Measurements from ENCODE around the gene EFHC1.

The EFHC1 gene

GRCh38 chr6:52517502-52518278 lies 97.5 kb downstream of the EFHC1 start:
- peaks cover 37% of the 10 kb centered on the region for H3K4me1 ChIP-seq (ENCODE audit: insufficient read depth, low read length)
- peaks cover 15% of the 10 kb centered on the region for H3K36me3 ChIP-seq (ENCODE audit: insufficient read depth, low read length)
- peak overlapping the region; percentile 31 for H3K9ac ChIP-seq (ENCODE audit: low read depth, low read length)

GRCh38 chr6:52518279-52518945 lies 98.3 kb downstream of the EFHC1 start:
- peaks cover 9% of the 10 kb centered on the region for H3K36me3 ChIP-seq (ENCODE audit: insufficient read depth, low read length)
- peak overlapping the region; percentile 31; the same call in 1 of the 2 replicates for H3K9ac ChIP-seq (ENCODE audit: low read depth, low read length)
- H3K9me3 ChIP-seq (ENCODE audit: control insufficient read depth, insufficient read depth, low read length): no peaks in the 10 kb centered on the region
- peaks cover 35% of the 10 kb centered on the region for H3K4me1 ChIP-seq (ENCODE audit: insufficient read depth, low read length)

More at GRCh38 chr6:52517502-52518278, 97.5 kb downstream of the EFHC1 start:
- H3K9me3 ChIP-seq (ENCODE audit: control insufficient read depth, insufficient read depth, low read length): no peaks in the 10 kb centered on the region

- Histone ChIP-seq H3K9me3 (ENCODE audit: control insufficient read depth, insufficient read depth, low read length) (no peaks in the 10 kb centered on the region), H3K4me1 (ENCODE audit: insufficient read depth, low read length) (peaks cover 37% of the 10 kb centered on the region), H3K9ac (ENCODE audit: low read depth, low read length) (no peak overlapping the region), H3K36me3 (ENCODE audit: insufficient read depth, low read length) (peaks cover 9% of the 10 kb centered on the region)
Measured at GRCh38 chr6:52519618-52520017, 99.5 kb downstream of the EFHC1 start.

GRCh38 chr6:52522151-52522626 lies 102.0 kb downstream of the EFHC1 start:
- H3K9ac ChIP-seq (ENCODE audit: low read depth, low read length): no peak overlapping the region
- H3K9me3 ChIP-seq (ENCODE audit: control insufficient read depth, insufficient read depth, low read length): no peaks in the 10 kb centered on the region
- peaks cover 29% of the 10 kb centered on the region for H3K4me1 ChIP-seq (ENCODE audit: insufficient read depth, low read length)
- H3K36me3 ChIP-seq (ENCODE audit: insufficient read depth, low read length): 0 out of 2 replicates have a peak, but pooled peaks cover 2% of the 10 kb centered on the region

GRCh38 chr6:52522655-52523054 lies 102.5 kb downstream of the EFHC1 start:
- Histone ChIP-seq H3K9me3 (ENCODE audit: control insufficient read depth, insufficient read depth, low read length) (no peaks in the 10 kb centered on the region), H3K9ac (ENCODE audit: low read depth, low read length) (no peak overlapping the region), H3K36me3 (ENCODE audit: insufficient read depth, low read length) (0 out of 2 replicates have a peak, but pooled peaks cover 2% of the 10 kb centered on the region), H3K4me1 (ENCODE audit: insufficient read depth, low read length) (peaks cover 26% of the 10 kb centered on the region)

- H3K9me3 ChIP-seq (ENCODE audit: control insufficient read depth, insufficient read depth, low read length): no peaks in the 10 kb centered on the region
- H3K4me1 ChIP-seq (ENCODE audit: insufficient read depth, low read length): peaks cover 17% of the 10 kb centered on the region; the same call in 1 of the 2 replicates
- no peak overlapping the region for H3K9ac ChIP-seq (ENCODE audit: low read depth, low read length)
- 0 out of 2 replicates have a peak, but pooled peaks cover 2% of the 10 kb centered on the region for H3K36me3 ChIP-seq (ENCODE audit: insufficient read depth, low read length)
Measured at GRCh38 chr6:52523378-52524142, 103.4 kb downstream of the EFHC1 start.

- H3K4me1 ChIP-seq (ENCODE audit: insufficient read depth, low read length): peaks cover 12% of the 10 kb centered on the region; the same call in 1 of the 2 replicates
- no peak overlapping the region for H3K9ac ChIP-seq (ENCODE audit: low read depth, low read length)
- H3K36me3 ChIP-seq (ENCODE audit: insufficient read depth, low read length): no peaks in the 10 kb centered on the region; the same call in 1 of the 2 replicates
- H3K9me3 ChIP-seq (ENCODE audit: control insufficient read depth, insufficient read depth, low read length): no peaks in the 10 kb centered on the region
Measured at GRCh38 chr6:52524918-52525317, 104.8 kb downstream of the EFHC1 start.

- Histone ChIP-seq H3K9me3 (ENCODE audit: control insufficient read depth, insufficient read depth, low read length) (no peaks in the 10 kb centered on the region), H3K4me1 (ENCODE audit: insufficient read depth, low read length) (peaks cover 12% of the 10 kb centered on the region; the same call in 1 of the 2 replicates), H3K9ac (ENCODE audit: low read depth, low read length) (no peak overlapping the region), H3K36me3 (ENCODE audit: insufficient read depth, low read length) (no peaks in the 10 kb centered on the region; the same call in 1 of the 2 replicates)
Measured at GRCh38 chr6:52526634-52527033, 106.5 kb downstream of the EFHC1 start.

- H3K36me3 ChIP-seq (ENCODE audit: insufficient read depth, low read length): no peaks in the 10 kb centered on the region; the same call in 1 of the 2 replicates
- H3K9ac ChIP-seq (ENCODE audit: low read depth, low read length): no peak overlapping the region
- peaks cover 12% of the 10 kb centered on the region; the same call in 1 of the 2 replicates for H3K4me1 ChIP-seq (ENCODE audit: insufficient read depth, low read length)
- no peaks in the 10 kb centered on the region for H3K9me3 ChIP-seq (ENCODE audit: control insufficient read depth, insufficient read depth, low read length)
Measured at GRCh38 chr6:52527436-52527835, 107.3 kb downstream of the EFHC1 start.

GRCh38 chr6:52529311-52529710 lies 109.2 kb downstream of the EFHC1 start:
- Histone ChIP-seq H3K4me1 (ENCODE audit: insufficient read depth, low read length) (peaks cover 2% of the 10 kb centered on the region; the same call in 1 of the 2 replicates), H3K36me3 (ENCODE audit: insufficient read depth, low read length) (no peaks in the 10 kb centered on the region; the same call in 1 of the 2 replicates), H3K9ac (ENCODE audit: low read depth, low read length) (no peak overlapping the region), H3K9me3 (ENCODE audit: control insufficient read depth, insufficient read depth, low read length) (no peaks in the 10 kb centered on the region)

GRCh38 chr6:52530351-52530750 lies 110.2 kb downstream of the EFHC1 start:
- no peaks in the 10 kb centered on the region for H3K4me1 ChIP-seq (ENCODE audit: insufficient read depth, low read length)
- no peaks in the 10 kb centered on the region; the same call in 1 of the 2 replicates for H3K36me3 ChIP-seq (ENCODE audit: insufficient read depth, low read length)
- no peaks in the 10 kb centered on the region for H3K9me3 ChIP-seq (ENCODE audit: control insufficient read depth, insufficient read depth, low read length)
- no peak overlapping the region for H3K9ac ChIP-seq (ENCODE audit: low read depth, low read length)

GRCh38 chr6:52531396-52531795 lies 111.3 kb downstream of the EFHC1 start:
- Histone ChIP-seq H3K4me1 (ENCODE audit: insufficient read depth, low read length) (peaks cover 7% of the 10 kb centered on the region; the same call in 1 of the 2 replicates), H3K9me3 (ENCODE audit: control insufficient read depth, insufficient read depth, low read length) (no peaks in the 10 kb centered on the region), H3K36me3 (ENCODE audit: insufficient read depth, low read length) (no peaks in the 10 kb centered on the region; the same call in 1 of the 2 replicates), H3K9ac (ENCODE audit: low read depth, low read length) (no peak overlapping the region)

GRCh38 chr6:52531834-52532233 lies 111.7 kb downstream of the EFHC1 start:
- H3K9ac ChIP-seq (ENCODE audit: low read depth, low read length): no peak overlapping the region
- H3K9me3 ChIP-seq (ENCODE audit: control insufficient read depth, insufficient read depth, low read length): no peaks in the 10 kb centered on the region
- H3K4me1 ChIP-seq (ENCODE audit: insufficient read depth, low read length): peaks cover 9% of the 10 kb centered on the region; the same call in 1 of the 2 replicates
- H3K36me3 ChIP-seq (ENCODE audit: insufficient read depth, low read length): no peaks in the 10 kb centered on the region; the same call in 1 of the 2 replicates

- H3K36me3 ChIP-seq (ENCODE audit: insufficient read depth, low read length): no peaks in the 10 kb centered on the region; the same call in 1 of the 2 replicates
- no peak overlapping the region for H3K9ac ChIP-seq (ENCODE audit: low read depth, low read length)
- no peaks in the 10 kb centered on the region for H3K9me3 ChIP-seq (ENCODE audit: control insufficient read depth, insufficient read depth, low read length)
- H3K4me1 ChIP-seq (ENCODE audit: insufficient read depth, low read length): peaks cover 9% of the 10 kb centered on the region; the same call in 1 of the 2 replicates
Measured at GRCh38 chr6:52532457-52532856, 112.3 kb downstream of the EFHC1 start.

Measured in ES-I3 (cell line).